ENCODE results near the gene ASH1L.

DNA sequence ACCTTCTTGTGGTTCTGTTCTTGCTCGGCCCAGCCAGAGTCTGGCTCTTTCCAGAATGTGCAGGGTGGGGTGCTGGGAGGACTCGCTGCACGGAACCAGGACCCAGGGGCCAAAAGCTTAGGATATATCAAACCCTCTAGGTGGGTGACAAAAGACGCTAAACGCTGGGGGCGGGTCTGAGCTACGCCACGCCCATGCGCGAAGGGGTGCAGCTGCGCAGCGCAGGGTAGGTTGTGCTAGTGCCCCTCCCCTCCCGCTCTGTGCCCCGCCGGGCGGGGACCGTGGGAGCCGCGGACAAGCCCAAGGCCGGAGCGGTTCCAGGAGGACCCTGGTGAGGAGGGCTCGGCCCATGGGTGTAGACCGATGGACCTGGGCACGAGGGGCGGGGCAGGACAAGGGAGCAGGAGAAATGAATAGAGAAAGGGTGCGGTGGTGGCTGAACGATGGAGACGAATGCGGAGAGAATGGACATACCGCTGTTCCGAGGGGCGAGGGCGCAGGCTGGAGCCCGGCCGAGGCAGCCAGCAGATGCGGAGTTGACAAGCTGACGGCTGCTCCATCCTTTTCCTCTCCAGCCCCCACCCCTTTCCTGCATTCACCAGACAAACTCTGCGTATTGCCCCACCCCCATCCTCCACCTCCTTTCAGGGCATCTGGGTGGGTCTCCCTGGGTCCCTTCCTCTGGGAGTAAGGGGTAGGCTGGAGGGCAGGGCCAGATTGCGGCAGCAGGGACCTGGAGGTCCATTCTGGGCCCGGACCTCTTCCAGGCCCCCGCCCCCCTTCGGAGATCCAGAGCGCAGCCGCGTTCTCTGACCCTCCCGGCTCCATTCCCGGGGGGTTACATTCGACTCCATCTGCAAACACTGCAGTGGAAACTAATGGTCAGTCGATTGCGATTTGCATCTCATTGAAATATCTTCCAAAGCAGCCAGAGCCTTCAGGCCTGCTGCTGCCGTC, 241.7 kb downstream of the ASH1L start, which contains the start of gene RUSC1:
- TF ChIP-seq POLR2A (IDR thresholded peaks at IDR 0.05; ENCODE audit: low read depth, low read length) (0 out of 2 replicates have a peak, but pooled peaks have one; percentile 33), TAF1 (IDR thresholded peaks at IDR 0.05; ENCODE audit: low read depth, low read length) (no peak), POLR2AphosphoS5 (IDR thresholded peaks at IDR 0.05; ENCODE audit: low read depth, low read length) (no peak; the same call in 1 of the 2 replicates), PAX5 (IDR thresholded peaks at IDR 0.05; ENCODE audit: insufficient read depth, low read length, severe bottlenecking) (no peak), SPI1 (IDR thresholded peaks at IDR 0.05; ENCODE audit: low read depth, low read length) (no peak)

Measured in GM12891 (cell line).